Subcutaneous adipose tissue (tissue), 4 donors: Measurements from ENCODE around the gene RNF115. TPM values are rescaled to one million over a fixed set of nuclear protein-coding genes. Genes with fewer than 3 reads are reported as not detected.

Experiments
- CTCF ChIP-seq: fragments of 450-650 bp; IDR thresholded peaks from one replicate; pipeline ENCODE4 v1.5.1; 2016; ENCODE audit warnings: low read depth, mild to moderate bottlenecking, control low read depth, antibody characterized with exemption, moderate library complexity
- total RNA-seq, 4 donors: library from RNA; depleted of rRNA; stranded (reverse); fragments of >200 nt; gene quantifications; one replicate each; pipeline ENCODE4 v1.1.0, GENCODE V29; 2016

Gene RNF115
- 10 to 100 TPM; 17.0 to 33.7 (median 25.6) TPM for total RNA-seq

GRCh38 chr1:145823565-145824498 is at the start of gene RNF115, which contains the start of gene POLR3C:
Gene RNF115, minus strand, starts transcription at chr1:145824095. Its CDS starts 222 bp downstream, at chr1:145823873.
Gene POLR3C, plus strand, starts transcription at chr1:145824200. Its CDS starts 1,577 bp downstream, at chr1:145825777.
- no peak for TF ChIP-seq CTCF

- TF ChIP-seq CTCF, result no peak
Measured at GRCh38 chr1:145871994-145872924, 48.4 kb upstream of the RNF115 start.

GRCh38 chr1:145868232-145868631 is 44.3 kb upstream of the RNF115 start:
- no peak for TF ChIP-seq CTCF

- no peak for TF ChIP-seq CTCF
Measured at GRCh38 chr1:145863282-145864018, 39.6 kb upstream of the RNF115 start.

- TF ChIP-seq CTCF, result no peak
Measured at GRCh38 chr1:145859491-145860023, 35.7 kb upstream of the RNF115 start.

GRCh38 chr1:145858901-145859490 is 35.1 kb upstream of the RNF115 start, which contains the start of gene PIAS3:
Gene PIAS3, minus strand, starts transcription at chr1:145859081. Its CDS starts 91 bp downstream, at chr1:145858990.
- no peak for TF ChIP-seq CTCF
